Measurements from ENCODE around the gene KLF18. TPM values are rescaled to one million over a fixed set of nuclear protein-coding genes. Genes with fewer than 3 reads are reported as not detected.

The KLF18 gene
- total and polyA plus RNA-seq, 10 donors = not detected

GRCh38 chr1:44134071-44134920 lies 7.1 kb downstream of the KLF18 start:
- no peak overlapping the region for H3K4me3 ChIP-seq
- H3K4me1 ChIP-seq = no peaks in the 10 kb centered on the region
- DNase-seq = peak; percentile 32
- no peaks in the 10 kb centered on the region for H3K36me3 ChIP-seq
- WGBS, 5 donors = 89 to 95% (median 92%) methylated on average over 19 of the region's 19 CpGs
- intact Hi-C loops (cut with DNase I; ENCODE audit: low total_unique reads) = no loop called here
- peaks cover 0 to 14% (median 0%) of the 10 kb centered on the region in 7 donors for H3K27me3 ChIP-seq (replicated peaks in 1 of 7)
- no peaks in the 10 kb centered on the region for H3K9me3 ChIP-seq
- TF ChIP-seq POLR2AphosphoS5 (IDR thresholded peaks at IDR 0.05) = no peak
- TF ChIP-seq POLR2A (IDR thresholded peaks at IDR 0.05) = no peak
- TF ChIP-seq CTCF (IDR thresholded peaks at IDR 0.05 in 8 of 11, conservative IDR thresholded peaks at IDR 0.05 in 3 of 11) = no peak
- no peak overlapping the region for H3K27ac ChIP-seq

GRCh38 chr1:44131411-44131810 lies 10.0 kb downstream of the KLF18 start:
- no peak overlapping the region for H3K4me3 ChIP-seq
- intact Hi-C loops (cut with DNase I; ENCODE audit: low total_unique reads) = no loop called here
- no peaks in the 10 kb centered on the region for H3K4me1 ChIP-seq
- peaks cover 0 to 3% (median 0%) of the 10 kb centered on the region in 7 donors for H3K27me3 ChIP-seq (replicated peaks in 1 of 7)
- 77 to 94% (median 86%) methylated on average over 3 of the region's 3 CpGs for WGBS, 5 donors
- H3K36me3 ChIP-seq = no peaks in the 10 kb centered on the region
- DNase-seq = no peak
- TF ChIP-seq POLR2AphosphoS5 (IDR thresholded peaks at IDR 0.05) (no peak), CTCF (IDR thresholded peaks at IDR 0.05 in 8 of 11, conservative IDR thresholded peaks at IDR 0.05 in 3 of 11) (no peak), POLR2A (IDR thresholded peaks at IDR 0.05) (no peak)
- no peak overlapping the region for H3K27ac ChIP-seq
- no peaks in the 10 kb centered on the region for H3K9me3 ChIP-seq

- Histone ChIP-seq H3K4me3 (no peak overlapping the region), H3K27ac (no peak overlapping the region), H3K36me3 (no peaks in the 10 kb centered on the region), H3K4me1 (no peaks in the 10 kb centered on the region), H3K9me3 (no peaks in the 10 kb centered on the region), H3K27me3 (replicated peaks in 1 of 7) (peaks cover 0 to 18% (median 0%) of the 10 kb centered on the region in 7 donors)
- DNase-seq = no peak
- 82 to 94% (median 89%) methylated on average over 14 to 16 of the region's 16 CpGs for WGBS, 5 donors
- intact Hi-C loops (cut with DNase I; ENCODE audit: low total_unique reads) = no loop called here
- TF ChIP-seq POLR2AphosphoS5 (IDR thresholded peaks at IDR 0.05) (no peak), CTCF (IDR thresholded peaks at IDR 0.05 in 8 of 11, conservative IDR thresholded peaks at IDR 0.05 in 3 of 11) (no peak), POLR2A (IDR thresholded peaks at IDR 0.05) (no peak)
Measured at GRCh38 chr1:44129616-44130500, 11.6 kb downstream of the KLF18 start.
